ENCODE results near the gene FTL. TPM values are rescaled to one million over a fixed set of nuclear protein-coding genes. Genes with fewer than 3 reads are reported as not detected.

FTL gene
- polyA plus RNA-seq, 2 of the 4 experiments (the other 2 are of a cell fraction) = 4,743 to 13,930 TPM

DNA sequence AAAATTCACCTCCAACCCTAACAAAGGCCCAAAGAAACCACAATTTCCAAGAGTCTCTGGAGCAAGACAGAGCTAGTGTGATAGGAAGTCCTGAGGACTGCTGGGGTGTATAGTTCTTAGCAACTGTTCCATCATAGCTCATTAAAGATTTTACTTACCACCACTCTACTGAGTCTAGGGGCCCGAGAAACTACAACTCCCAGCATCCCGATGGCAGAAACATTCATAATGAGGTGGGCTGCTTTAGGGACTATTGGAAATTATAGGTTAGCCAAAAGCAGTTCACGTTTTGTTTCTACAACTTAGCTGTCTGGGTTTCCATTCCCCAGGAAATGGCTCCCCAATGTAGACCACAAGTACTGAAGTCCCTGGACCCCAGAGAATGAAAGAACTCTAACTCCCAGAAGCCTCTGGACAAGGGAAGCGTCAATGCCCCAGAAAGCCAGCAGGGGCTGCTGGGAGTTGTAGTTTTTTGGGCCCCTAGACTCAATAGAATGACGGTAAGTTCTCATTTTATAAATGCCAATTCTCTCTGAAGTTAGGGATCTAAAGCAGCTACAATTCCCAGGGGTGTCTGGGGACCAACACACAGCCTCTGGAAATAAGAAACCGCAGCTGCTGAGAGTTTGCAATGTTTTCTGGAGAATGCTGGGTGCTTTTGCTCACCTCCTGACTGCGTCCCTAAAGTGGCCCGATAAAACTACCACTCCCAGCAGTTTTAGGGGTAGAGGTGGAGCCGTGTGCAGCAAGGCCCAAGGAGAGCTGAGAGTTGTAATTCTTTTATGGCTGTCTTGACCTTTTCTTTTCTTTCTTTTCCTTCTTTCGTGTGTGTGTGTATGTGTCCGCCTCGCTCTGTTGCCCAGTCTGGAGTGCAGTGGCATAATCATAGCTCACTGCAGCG, 11.1 kb downstream of the FTL start:
- Histone ChIP-seq H3K4me1 (peaks cover 13% of the 10 kb centered on the region), H3K4me2 (no peak overlapping the region), H3K9me3 (no peaks in the 10 kb centered on the region), H3K4me3 (no peak overlapping the region), H3K27ac (no peak overlapping the region)
- ATAC-seq = peak; percentile 46 to 72; a peak in 5 of 6 replicates
- CTCF ChIA-PET = interaction anchor here (0.6 to 19.0 kb wide), 11 partner anchors 9 to 330 kb away, joined by 3 to 360 read pairs (median 5); partner anchors contain the start of genes CA11, GYS1 and RUVBL2
- TF ChIP-seq FOXS1 (CRISPR knock-in tag; IDR thresholded peaks at IDR 0.05) (0 out of 2 replicates have a peak, but pooled peaks have one; percentile 29), HOXB13 (CRISPR knock-in tag; IDR thresholded peaks at IDR 0.05; ENCODE audit: low read depth) (0 out of 2 replicates have a peak, but pooled peaks have one; percentile 22), CTCF (IDR thresholded peaks at IDR 0.05) (no peak)
- POLR2A ChIA-PET = interaction anchor here (0.6 to 1.8 kb wide), 6 partner anchors 9 to 139 kb away, joined by 3 to 4 read pairs (median 3); partner anchors contain the start of genes PPP1R15A and RUVBL2
- 86% methylated on average over 13 of the region's 13 CpGs for WGBS (ENCODE audit: missing lambda C conversion rate)
- no peak for FAIRE-seq
- peak in 1 of 2 experiments; percentile 47 for DNase-seq (ENCODE audit: low read depth in 1 of 2, low spot score in 1 of 2)

DNA sequence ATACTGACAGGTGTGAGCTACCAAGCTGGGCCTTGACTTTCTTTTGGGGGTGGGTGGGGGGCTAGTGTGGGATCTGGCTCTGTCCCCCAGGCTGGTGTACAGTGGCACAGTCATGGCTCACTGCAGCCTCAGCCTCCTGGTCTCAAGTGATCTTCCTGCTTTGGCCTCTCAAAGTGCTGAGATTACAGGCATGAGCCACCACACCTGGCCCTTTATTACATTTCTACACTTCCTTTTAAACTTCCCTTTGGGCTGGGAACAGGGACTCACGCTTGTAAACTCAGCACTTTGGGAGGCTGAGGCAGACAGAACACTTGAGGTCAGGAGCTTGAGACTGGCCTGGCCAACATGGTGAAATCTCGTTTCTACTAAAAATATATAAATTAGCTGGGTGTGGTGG, 12.0 kb downstream of the FTL start:
- Histone ChIP-seq H3K4me3 (no peak overlapping the region), H3K4me1 (peaks cover 13% of the 10 kb centered on the region), H3K9me3 (no peaks in the 10 kb centered on the region), H3K27ac (no peak overlapping the region), H3K4me2 (no peak overlapping the region)
- 77% methylated on average over 2 of the region's 2 CpGs for WGBS (ENCODE audit: missing lambda C conversion rate)
- TF ChIP-seq SMC3 (IDR thresholded peaks at IDR 0.05) (no peak), PBX3 (IDR thresholded peaks at IDR 0.05) (no peak), RCOR1 (IDR thresholded peaks at IDR 0.05; ENCODE audit: low read depth, low read length) (no peak), CHD2 (IDR thresholded peaks at IDR 0.05; ENCODE audit: low read length, partially characterized antibody) (no peak), RARB (CRISPR knock-in tag; IDR thresholded peaks at IDR 0.05) (no peak), EHF (CRISPR knock-in tag; IDR thresholded peaks at IDR 0.05) (no peak), TP53 (CRISPR knock-in tag; IDR thresholded peaks at IDR 0.05) (no peak), NFE2L2 (conservative IDR thresholded peaks at IDR 0.05; ENCODE audit: low read length) (no peak), CEBPB (IDR thresholded peaks at IDR 0.05) (no peak), MYC (IDR thresholded peaks at IDR 0.05; ENCODE audit: borderline replicate concordance, low read length) (no peak), EHMT2 (IDR thresholded peaks at IDR 0.05; ENCODE audit: low read depth) (no peak), MAFK (IDR thresholded peaks at IDR 0.05; ENCODE audit: partially characterized antibody) (no peak), CTCF (IDR thresholded peaks at IDR 0.05) (no peak), CHD4 (IDR thresholded peaks at IDR 0.05; ENCODE audit: borderline replicate concordance) (no peak), FOSL2 (IDR thresholded peaks at IDR 0.05) (no peak), FOSL2 (CRISPR knock-in tag; IDR thresholded peaks at IDR 0.05) (no peak), ELK1 (IDR thresholded peaks at IDR 0.05; ENCODE audit: low read depth, low read length) (no peak), POLR2AphosphoS2 (conservative IDR thresholded peaks at IDR 0.05; ENCODE audit: low read length) (no peak)
- TF ChIP-seq, protein P1, sequence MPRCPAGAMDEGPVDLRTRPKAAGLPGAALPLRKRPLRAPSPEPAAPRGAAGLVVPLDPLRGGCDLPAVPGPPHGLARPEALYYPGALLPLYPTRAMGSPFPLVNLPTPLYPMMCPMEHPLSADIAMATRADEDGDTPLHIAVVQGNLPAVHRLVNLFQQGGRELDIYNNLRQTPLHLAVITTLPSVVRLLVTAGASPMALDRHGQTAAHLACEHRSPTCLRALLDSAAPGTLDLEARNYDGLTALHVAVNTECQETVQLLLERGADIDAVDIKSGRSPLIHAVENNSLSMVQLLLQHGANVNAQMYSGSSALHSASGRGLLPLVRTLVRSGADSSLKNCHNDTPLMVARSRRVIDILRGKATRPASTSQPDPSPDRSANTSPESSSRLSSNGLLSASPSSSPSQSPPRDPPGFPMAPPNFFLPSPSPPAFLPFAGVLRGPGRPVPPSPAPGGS (IDR thresholded peaks at IDR 0.05) = no peak
- TF ChIP-seq, protein P2, sequence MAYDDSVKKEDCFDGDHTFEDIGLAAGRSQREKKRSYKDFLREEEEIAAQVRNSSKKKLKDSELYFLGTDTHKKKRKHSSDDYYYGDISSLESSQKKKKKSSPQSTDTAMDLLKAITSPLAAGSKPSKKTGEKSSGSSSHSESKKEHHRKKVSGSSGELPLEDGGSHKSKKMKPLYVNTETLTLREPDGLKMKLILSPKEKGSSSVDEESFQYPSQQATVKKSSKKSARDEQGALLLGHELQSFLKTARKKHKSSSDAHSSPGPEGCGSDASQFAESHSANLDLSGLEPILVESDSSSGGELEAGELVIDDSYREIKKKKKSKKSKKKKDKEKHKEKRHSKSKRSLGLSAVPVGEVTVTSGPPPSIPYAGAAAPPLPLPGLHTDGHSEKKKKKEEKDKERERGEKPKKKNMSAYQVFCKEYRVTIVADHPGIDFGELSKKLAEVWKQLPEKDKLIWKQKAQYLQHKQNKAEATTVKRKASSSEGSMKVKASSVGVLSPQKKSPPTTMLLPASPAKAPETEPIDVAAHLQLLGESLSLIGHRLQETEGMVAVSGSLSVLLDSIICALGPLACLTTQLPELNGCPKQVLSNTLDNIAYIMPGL (CRISPR knock-in tag; IDR thresholded peaks at IDR 0.05; ENCODE audit: borderline replicate concordance) = no peak
- DNase-seq (ENCODE audit: low read depth in 1 of 2, low spot score in 1 of 2) (no peak), FAIRE-seq (no peak), ATAC-seq (no peak)
- POLR2A ChIA-PET = interaction anchor here (1.2 kb wide), 2 partner anchors 9 to 358 kb away, joined by 3 read pairs; partner anchors contain the start of genes RPL18 and SPHK2
- CTCF ChIA-PET = interaction anchor here (0.8 to 19.0 kb wide), 13 partner anchors 9 to 331 kb away, joined by 3 to 360 read pairs (median 5); partner anchors contain the start of genes CA11, GYS1, NUCB1 and RUVBL2
